ENCODE measurements around the gene CCT8.
"Not testable (repeated sequence)": the region's sequence is repeated elsewhere in the genome, so short reads cannot be mapped to it uniquely, and the experiment has no call there.

CCT8 gene

DNA sequence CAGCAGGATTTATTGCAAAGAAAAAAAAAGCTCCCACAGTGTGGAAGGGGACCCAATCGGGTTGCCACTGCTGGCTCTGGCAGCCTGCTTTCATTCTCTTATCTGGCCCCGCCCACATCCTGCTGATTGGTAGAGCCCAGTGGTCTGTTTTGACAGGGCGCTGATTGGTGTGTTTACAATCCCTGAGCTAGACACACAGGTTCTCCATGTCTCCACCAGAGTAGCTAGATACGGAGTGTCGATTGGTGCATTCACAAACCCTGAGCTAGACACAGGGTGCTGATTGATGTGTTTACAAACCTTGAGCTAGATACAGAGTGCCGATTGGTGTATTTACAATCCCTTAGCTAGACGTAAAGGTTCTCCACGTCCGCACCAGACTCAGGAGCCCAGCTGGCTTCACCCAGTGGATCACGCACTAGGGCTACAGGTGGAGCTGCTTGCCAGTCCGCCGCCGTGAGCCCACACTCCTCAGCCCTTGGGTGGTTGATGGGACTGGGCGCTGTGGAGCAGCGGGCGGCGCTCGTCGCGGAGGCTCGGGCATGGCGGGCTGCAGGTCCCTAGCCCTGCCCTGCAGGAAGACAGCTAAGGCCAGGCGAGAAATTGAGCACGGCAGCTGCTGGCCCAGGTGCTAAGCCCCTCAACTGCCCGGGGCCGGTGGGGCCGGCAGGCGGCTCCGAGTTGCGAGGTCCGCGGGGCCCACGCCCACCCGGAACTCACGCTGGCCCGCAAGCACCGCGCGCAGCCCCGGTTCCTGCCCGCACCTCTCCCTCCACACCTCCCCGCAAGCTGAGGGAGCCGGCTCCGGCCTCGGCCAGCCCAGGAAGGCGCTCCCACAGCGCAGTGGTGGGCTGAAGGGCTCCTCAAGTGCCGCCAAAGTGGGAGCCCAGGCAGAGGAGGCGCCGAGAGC lies 3.5 kb upstream of the CCT8 start:
- DNase-seq = not testable (repeated sequence)

DNA sequence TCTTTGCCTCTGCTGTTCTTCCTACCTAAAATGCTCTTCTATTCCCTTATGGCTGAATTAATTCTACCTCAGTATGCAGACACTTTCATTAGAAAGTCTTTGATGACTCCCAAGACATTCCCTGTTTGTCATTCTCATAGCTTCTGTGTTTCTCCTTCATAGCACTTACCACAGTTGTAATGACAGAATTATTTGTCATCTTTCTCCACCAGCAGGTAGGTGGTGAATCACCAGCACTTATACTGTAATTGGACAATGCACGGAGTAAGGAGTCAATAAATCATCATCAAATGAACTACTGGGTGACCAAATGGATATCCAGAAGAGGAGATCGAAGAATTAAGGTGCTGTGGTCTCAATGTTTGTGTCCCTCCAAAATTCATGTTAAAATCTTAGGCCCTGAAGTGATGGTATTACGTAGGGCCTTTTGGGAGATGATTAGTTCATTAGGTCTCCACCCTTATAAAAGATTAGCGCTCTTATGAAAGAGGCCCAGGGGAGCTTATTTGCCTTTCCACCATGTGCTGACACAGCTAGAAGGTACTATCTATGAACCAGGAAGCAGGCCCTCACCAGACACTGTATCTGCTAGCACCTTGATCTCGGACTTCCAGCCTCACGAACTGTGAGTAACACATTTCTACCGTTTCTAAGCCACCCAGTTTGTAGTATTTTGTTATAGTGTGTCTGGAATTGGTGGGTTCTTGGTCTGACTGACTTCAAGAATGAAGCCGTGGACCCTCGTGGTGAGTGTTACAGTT lies 2.4 kb upstream of the CCT8 start:
- DNase-seq = no peak

DNA sequence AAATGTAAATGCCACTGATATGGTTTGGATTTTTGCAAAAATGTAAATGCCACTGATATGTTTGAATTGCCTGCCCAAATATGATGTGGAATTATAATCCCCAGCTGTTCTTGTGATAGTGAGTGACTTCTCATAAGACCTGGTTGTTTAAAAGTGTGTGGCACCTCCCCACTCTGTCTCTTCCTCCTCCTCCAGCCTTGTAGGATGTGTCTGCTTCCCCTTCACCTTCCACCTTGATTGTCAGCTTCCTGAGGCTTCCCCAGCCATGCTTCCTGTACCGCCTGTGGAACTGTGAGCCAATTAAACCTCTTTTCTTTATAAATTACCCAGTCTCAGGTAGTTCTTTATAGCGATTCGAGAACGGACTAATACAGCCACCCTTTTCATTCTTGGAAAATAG lies 1.3 kb upstream of the CCT8 start:
- no peak for DNase-seq

GRCh38 chr21:29074007-29074376 lies 544 bp upstream of the CCT8 start:
- DNase-seq = no peak

- DNase-seq = no peak
Observed at GRCh38 chr21:29072873-29073221, 601 bp downstream of the CCT8 start.

DNA sequence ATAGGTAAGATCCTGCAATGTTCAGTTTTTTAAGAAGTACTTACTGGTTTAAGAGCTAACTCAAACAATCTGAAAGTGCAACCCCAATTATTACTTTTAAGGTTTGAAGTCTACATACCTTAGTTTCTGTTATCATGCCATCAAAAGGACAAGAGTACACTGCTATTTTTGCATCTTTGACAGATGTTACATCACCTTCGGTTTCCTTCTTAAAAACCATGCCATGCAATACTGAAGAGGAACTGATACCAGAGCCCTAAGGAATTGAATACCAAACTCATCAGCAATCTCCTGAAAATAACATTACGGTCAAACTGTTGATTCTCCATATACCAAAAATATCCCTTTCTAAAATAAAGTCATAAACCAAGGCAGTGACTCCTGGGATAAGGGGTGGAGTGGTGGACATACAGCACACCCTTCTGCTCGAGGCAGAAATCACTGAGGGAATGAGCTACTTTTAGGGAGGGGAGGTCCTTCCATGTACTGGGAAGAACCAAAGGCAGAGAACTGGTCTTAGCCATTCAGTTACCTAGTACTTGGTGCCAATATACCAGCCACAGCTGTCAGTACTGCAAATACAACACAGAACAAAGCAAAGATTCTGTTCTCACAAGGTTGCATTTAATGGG lies 8.5 kb downstream of the CCT8 start:
- no peak for DNase-seq

- DNase-seq = no peak
Observed at GRCh38 chr21:29056538-29057050, 16.9 kb downstream of the CCT8 start.

- DNase-seq = no peak
Observed at GRCh38 chr21:29056005-29056404, 17.4 kb downstream of the CCT8 start.

GRCh38 chr21:29055080-29055479 lies 18.4 kb downstream of the CCT8 start:
- no peak for DNase-seq

DNA sequence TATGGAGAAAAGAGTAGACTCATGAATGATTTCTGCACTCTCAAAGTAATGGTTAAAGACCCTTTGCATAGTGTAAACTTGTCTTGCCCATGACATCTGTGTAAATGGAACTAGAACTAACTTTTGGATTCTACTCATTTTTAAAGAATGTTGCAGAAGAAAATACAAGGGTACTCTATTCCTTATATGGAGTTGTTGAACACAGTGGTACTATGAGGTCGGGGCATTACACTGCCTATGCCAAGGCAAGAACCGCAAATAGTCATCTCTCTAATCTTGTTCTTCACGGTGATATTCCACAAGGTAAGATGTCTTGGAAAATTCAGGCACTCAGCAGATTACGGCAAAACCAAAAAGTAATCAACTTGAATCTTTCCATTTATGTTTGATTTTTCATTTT lies 19.8 kb downstream of the CCT8 start:
- DNase-seq = no peak

DNA sequence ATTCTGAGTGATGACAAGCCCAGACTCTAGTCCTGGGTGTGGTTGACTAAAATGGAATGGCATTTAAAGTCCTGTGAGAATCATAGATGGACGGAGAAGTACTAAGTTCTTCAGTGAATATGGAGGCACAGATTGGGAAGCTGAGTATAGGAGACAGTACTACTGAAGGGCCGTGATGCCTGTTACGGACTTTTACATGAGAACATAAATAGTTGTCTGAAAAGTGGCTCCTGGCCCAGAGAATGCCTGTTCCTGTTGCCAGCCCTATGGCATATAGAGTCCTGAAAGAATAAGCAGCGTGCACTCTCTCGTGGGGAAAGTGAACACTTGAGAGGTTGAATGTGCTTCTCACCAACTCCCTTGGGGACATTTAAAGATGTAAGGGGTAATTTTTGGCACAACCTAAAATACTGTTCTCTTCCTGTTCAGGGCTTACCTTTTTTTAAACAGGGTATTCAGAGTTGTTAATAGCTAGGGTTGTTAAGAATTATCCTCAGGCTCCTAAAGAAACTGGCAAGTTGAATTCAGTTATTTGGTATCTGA lies 20.4 kb downstream of the CCT8 start:
- DNase-seq = no peak

- DNase-seq = no peak
Observed at GRCh38 chr21:29052224-29052623, 21.2 kb downstream of the CCT8 start.

- DNase-seq = no peak
Observed at GRCh38 chr21:29034678-29035077, 38.8 kb downstream of the CCT8 start.

GRCh38 chr21:29033871-29034270 lies 39.6 kb downstream of the CCT8 start:
- no peak for DNase-seq

GRCh38 chr21:29033301-29033700 lies 40.1 kb downstream of the CCT8 start:
- DNase-seq = no peak

DNA sequence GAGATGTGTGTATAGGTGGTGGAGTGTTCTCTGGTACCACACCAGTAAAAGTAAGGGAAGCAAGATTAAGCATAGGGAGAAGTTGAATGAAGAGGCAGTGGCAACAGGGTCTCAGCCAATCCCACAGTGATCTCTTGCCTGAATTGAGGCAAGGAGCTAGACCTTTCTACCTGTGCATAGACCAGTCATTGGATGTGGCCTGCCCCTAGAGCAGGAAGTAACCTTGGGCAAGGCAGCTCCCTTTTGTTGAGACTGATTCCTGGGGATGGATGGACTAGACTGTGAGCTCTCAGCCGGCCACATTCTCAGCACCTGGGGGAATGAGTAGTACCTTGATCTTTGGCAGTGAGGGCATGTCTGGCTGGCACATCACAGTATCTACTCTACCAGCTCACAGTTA lies 42.5 kb downstream of the CCT8 start:
- no peak for DNase-seq

DNA sequence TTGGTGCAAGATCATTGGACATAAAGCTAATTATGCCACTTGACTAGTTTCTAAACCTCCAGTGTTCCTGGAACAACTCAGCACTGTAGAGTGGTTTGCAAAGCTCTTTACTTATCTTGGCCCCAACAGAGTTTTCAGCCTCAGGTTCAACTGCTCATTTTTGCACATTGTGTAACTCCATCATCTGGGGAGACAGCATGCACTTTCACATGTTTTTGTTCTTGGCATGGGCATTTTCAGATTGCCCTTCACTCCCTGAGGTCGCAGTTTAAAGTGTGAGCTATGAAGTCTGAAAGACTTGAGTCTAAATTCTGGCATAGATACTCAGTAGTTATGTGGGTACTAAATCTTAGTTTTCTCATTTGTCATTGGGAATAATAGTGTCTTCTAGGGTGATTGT lies 43.9 kb downstream of the CCT8 start:
- no peak for DNase-seq

DNA sequence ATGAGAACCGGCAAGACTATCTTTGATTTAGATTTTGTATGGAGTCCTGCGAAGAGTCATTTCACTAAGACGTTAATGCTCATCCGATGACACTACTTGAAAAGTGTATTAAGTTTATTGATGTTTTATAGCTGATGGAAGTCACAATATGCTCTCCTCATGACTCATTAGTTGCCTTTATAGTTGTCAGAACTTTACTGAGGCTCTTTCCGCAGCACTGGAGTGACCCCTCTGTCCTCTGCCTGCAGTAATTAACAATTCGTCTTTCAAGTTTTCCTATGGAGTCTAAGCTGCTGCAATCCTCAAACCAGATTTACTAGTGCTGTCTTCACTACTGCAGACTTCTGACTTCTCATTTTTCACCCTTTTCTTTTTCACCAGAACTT lies 48.1 kb downstream of the CCT8 start:
- DNase-seq = no peak

DNA sequence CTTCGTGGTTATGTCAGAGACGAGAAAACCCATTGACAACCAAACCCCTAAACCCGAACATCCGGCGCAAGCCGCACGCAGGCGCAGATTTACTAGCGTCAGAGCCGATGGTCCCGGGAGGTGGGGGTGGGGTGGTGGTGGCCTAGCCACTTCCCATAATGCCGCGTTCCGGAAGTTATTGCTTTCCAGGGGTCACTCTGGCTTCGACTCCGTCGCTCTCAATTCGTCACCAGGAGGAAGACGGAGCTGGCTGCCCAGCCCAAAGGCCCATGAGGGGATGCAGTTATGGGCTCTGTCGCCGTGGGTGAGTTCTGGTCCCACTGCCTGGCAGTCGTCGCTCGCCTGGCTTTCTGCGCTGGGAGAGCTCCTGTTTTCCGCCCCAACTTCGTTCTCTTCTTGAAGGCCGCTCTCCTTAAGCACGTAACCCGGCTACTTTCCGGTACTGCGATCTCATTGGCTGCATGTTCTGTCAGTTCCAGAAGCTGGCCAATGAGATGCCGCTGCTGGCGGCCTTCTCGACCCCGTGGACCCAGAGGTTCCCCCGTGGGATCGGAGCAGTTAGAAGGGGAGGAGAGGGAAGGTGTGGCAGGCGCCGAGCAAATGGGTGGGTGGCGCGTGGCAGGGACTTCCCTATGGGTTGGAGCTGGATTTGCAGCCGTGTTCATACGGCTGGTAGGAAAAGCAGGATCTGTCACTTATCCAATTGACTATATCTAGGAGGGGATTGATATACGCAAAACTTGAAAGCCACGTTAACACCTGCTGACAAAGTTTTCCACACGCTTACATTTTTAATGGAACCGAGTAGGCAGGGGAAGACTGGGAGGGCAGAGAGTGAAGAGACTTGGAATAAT lies 48.7 kb downstream of the CCT8 start, which contains the start of gene USP16:
TSS of gene USP16 (plus strand) at position 195 of the 854 bp plus-strand sequence. CDS start 3,246 bp downstream, outside the sequence.
- peak; percentile 79 for DNase-seq

DNA sequence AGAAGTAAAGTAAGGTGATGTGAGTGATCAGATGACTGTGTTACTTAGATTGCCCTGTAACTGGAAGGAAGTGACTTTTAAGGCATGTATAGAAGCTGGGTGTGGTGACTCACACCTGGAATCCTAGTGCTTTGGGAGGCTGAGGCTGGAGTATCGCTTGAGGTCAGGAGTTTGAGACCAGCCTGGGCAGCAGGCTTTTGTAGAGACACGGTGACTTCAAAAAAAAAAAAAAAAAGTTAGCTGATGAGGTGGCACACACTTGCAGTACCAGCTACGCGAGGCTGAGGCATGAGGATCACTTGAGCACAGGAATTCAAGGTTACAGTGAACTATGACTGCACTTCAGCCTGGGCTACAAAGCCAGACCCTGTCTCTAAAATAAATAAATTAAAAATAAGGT lies 51.3 kb downstream of the CCT8 start:
- DNase-seq = no peak

- no peak for DNase-seq
Observed at GRCh38 chr21:29018540-29018939, 54.9 kb downstream of the CCT8 start.

DNA sequence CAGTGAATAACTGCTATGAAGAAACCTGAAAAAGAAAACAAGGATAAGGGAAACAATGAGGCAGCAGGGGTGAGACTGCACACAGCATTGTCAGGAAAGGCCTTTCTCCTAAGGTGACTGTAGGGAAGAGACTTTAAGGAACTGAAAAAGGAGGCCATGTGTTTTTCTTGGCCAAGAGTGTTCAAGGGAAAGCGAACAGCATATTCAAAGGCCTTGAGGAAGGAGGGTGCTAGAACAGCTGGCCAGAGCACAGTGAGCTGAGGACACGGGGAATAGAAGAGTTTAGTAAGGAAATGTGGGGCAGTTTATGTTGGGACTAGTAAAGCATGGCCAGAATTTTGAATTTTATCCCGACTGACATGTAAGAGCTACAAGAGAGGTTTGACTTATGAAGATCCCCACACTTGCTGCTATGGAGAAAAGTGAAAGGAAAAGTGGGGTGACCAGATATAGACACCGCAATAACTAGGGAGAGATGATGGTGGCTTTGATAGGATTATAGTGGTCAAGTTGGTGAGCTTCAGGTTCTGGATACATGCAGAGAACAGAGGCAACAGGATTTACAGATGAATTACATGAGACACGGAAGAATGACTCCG lies 55.7 kb downstream of the CCT8 start:
- no peak for DNase-seq
